OCI-LY3 (cell line): Measurements from ENCODE around the gene PLPP7.

Experiments used
- H2AFZ ChIP-seq: fragments of 200-600, 300-600 bp; shearing (Covaris generic); 2 replicates; pipeline ENCODE4 v1.6.0; 2014; ENCODE audit warnings: antibody characterized with exemption, low read depth, low read length
- H3K27ac ChIP-seq: fragments of 200-600, 300-600 bp; sonication (generic); 2 replicates; pipeline ENCODE4 v1.5.1; 2014; ENCODE audit warnings: mild to moderate bottlenecking, low read length, moderate library complexity, mixed read lengths
- H3K27me3 ChIP-seq: fragments of 200-600, 300-600 bp; sonication (generic); 2 replicates; pipeline ENCODE4 v1.6.1; 2014; ENCODE audit warnings: low read depth, low read length, mixed read lengths
- H3K36me3 ChIP-seq: fragments of 200-600, 300-600 bp; sonication (generic); replicated peaks from 2 replicates; pipeline ENCODE3; 2014; ENCODE audit warnings: low read depth, low read length, mixed read lengths
- H3K4me1 ChIP-seq: fragments of 300-600, 200-600 bp; sonication (generic); 2 replicates; pipeline ENCODE4 v1.6.1; 2014; ENCODE audit warnings: low read length, mixed read lengths
- H3K4me2 ChIP-seq: fragments of 200-600, 300-600 bp; sonication (generic); 2 replicates; pipeline ENCODE4 v1.6.1; 2014; ENCODE audit warnings: low read length, mixed read lengths
- H3K4me3 ChIP-seq: fragments of 300-600, 200-600 bp; sonication (generic); 2 replicates; pipeline ENCODE4 v1.5.1; 2014; ENCODE audit warnings: antibody characterized with exemption, mild to moderate bottlenecking, low read length, moderate library complexity
- H3K79me2 ChIP-seq: fragments of 300-600, 200-600 bp; shearing (Covaris generic); 2 replicates; pipeline ENCODE4 v1.6.1; 2014; ENCODE audit warnings: mild to moderate bottlenecking, low read length, mixed read lengths
- H3K9ac ChIP-seq: fragments of 300-600, 200-600 bp; shearing (Covaris generic); 2 replicates; pipeline ENCODE4 v1.6.0; 2014; ENCODE audit warnings: mild to moderate bottlenecking, low read length, moderate library complexity
- H3K9me3 ChIP-seq: fragments of 200-600, 300-600 bp; shearing (Covaris generic); 2 replicates; pipeline ENCODE4 v1.6.1; 2014; ENCODE audit warnings: low read length, mixed read lengths; ENCODE audit not compliant: insufficient read depth
- H4K20me1 ChIP-seq: fragments of 200-600, 300-600 bp; sonication (generic); 2 replicates; pipeline ENCODE4 v1.6.1; 2016; ENCODE audit warnings: low read length, mixed read lengths; ENCODE audit not compliant: insufficient read depth
- EZH2phosphoT487 ChIP-seq: fragments of 200-600 bp; shearing (Covaris generic); IDR thresholded peaks from 2 replicates; pipeline ENCODE4 v1.6.1; 2018; ENCODE audit warnings: antibody characterized with exemption, mixed run types, low read depth
- TF ChIP-seq, protein P1 (sequence below): fragments of 200-600, 300-600 bp; sonication (generic); IDR thresholded peaks from 2 replicates; pipeline ENCODE4 v1.5.1; 2014; ENCODE audit warnings: antibody characterized with exemption, low read length, low read depth

Gene PLPP7

GRCh38 chr9:131304676-131305355 is 15.3 kb downstream of the PLPP7 start:
- Histone ChIP-seq H4K20me1 (no peaks in the 10 kb centered on the region), H3K79me2 (no peaks in the 10 kb centered on the region), H3K9ac (no peak overlapping the region), H3K27me3 (no peaks in the 10 kb centered on the region), H3K27ac (no peak overlapping the region), H3K4me1 (no peaks in the 10 kb centered on the region), H3K4me3 (no peak overlapping the region), H2AFZ (no peak overlapping the region), H3K4me2 (no peak overlapping the region), H3K36me3 (no peaks in the 10 kb centered on the region), H3K9me3 (no peaks in the 10 kb centered on the region)
- TF ChIP-seq, protein P1, sequence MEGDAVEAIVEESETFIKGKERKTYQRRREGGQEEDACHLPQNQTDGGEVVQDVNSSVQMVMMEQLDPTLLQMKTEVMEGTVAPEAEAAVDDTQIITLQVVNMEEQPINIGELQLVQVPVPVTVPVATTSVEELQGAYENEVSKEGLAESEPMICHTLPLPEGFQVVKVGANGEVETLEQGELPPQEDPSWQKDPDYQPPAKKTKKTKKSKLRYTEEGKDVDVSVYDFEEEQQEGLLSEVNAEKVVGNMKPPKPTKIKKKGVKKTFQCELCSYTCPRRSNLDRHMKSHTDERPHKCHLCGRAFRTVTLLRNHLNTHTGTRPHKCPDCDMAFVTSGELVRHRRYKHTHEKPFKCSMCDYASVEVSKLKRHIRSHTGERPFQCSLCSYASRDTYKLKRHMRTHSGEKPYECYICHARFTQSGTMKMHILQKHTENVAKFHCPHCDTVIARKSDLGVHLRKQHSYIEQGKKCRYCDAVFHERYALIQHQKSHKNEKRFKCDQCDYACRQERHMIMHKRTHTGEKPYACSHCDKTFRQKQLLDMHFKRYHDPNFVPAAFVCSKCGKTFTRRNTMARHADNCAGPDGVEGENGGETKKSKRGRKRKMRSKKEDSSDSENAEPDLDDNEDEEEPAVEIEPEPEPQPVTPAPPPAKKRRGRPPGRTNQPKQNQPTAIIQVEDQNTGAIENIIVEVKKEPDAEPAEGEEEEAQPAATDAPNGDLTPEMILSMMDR = no peak
- no peak for TF ChIP-seq EZH2phosphoT487

DNA sequence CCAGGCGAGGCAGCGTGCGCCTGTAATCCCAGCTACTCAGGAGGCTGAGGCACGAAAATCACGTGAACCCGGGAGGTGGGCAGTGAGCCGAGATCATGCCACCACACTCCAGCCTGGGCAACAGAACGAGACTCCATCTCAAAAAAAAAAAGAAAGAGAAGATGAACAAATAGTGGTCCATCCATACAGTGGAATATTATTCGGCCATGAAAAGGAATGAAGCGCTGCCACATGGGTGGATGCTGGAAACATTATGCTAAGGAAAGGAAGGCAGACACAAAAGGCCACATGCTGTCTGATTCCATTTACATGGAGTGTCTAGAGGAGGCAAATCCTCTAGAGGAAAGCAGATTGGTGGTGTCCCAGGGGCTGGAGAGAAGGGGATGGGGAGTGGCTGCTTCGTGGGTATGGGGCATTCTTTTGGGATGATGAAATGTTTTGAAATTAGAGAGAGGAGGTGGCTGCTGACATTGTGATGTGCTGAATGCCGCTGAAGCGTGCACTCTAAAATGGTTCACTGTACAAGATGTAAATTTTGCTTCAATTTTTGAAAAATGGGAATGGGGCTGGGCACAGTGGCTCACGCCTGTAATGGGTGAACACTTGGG is 17.0 kb downstream of the PLPP7 start:
- Histone ChIP-seq H3K4me3 (no peak overlapping the region), H3K4me1 (no peaks in the 10 kb centered on the region), H3K27me3 (peaks cover 6% of the 10 kb centered on the region), H4K20me1 (no peaks in the 10 kb centered on the region), H3K27ac (no peak overlapping the region), H3K79me2 (no peaks in the 10 kb centered on the region), H3K36me3 (no peaks in the 10 kb centered on the region), H3K4me2 (no peak overlapping the region), H3K9ac (no peak overlapping the region), H3K9me3 (no peaks in the 10 kb centered on the region), H2AFZ (no peak overlapping the region)
- no peak for TF ChIP-seq EZH2phosphoT487
- TF ChIP-seq, protein P1 = no peak

DNA sequence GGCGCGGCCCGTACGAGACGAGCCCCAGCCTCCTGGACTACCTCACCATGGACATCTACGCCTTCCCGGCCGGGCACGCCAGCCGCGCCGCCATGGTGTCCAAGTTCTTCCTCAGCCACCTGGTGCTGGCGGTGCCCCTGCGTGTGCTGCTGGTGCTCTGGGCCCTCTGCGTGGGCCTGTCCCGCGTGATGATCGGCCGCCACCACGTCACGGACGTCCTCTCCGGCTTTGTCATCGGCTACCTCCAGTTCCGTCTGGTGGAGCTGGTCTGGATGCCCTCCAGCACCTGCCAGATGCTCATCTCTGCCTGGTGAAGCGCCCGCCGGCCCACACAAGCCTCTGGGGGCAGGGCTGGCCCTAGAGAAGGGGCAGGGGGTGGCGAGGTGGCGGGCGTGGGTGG is 18.5 kb downstream of the PLPP7 start:
- Histone ChIP-seq H3K9me3 (no peaks in the 10 kb centered on the region), H2AFZ (no peak overlapping the region), H3K79me2 (no peaks in the 10 kb centered on the region), H3K4me1 (no peaks in the 10 kb centered on the region), H3K36me3 (no peaks in the 10 kb centered on the region), H3K9ac (no peak overlapping the region), H3K4me3 (no peak overlapping the region), H4K20me1 (no peaks in the 10 kb centered on the region), H3K4me2 (no peak overlapping the region), H3K27ac (no peak overlapping the region), H3K27me3 (peaks cover 6% of the 10 kb centered on the region)
- no peak for TF ChIP-seq EZH2phosphoT487
- TF ChIP-seq, protein P1 = no peak

DNA sequence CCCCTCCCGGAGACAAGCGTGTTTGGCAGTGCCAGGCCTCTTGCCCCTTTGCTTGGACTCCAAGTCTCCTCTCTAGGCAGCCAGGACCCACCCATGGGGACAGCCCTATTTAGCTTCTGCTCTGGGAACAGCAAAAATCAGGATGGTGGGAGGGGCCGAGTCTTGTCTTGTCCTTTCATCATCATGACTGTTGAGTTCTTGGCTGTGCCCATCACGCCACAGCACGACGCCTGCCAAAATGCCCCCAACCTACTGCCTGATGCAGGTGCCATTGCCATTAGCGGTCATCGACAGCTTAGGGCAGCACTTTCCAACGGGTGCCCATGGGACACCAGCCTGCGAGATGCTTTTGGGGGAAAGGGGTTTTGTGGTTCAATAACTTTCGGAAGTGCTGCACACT is 18.9 kb downstream of the PLPP7 start:
- no peaks in the 10 kb centered on the region for H3K79me2 ChIP-seq
- peaks cover 6% of the 10 kb centered on the region for H3K27me3 ChIP-seq
- H3K9ac ChIP-seq = no peak overlapping the region
- TF ChIP-seq EZH2phosphoT487 = no peak
- TF ChIP-seq, protein P1 = no peak
- no peaks in the 10 kb centered on the region for H3K9me3 ChIP-seq
- H4K20me1 ChIP-seq = no peaks in the 10 kb centered on the region
- no peak overlapping the region for H2AFZ ChIP-seq
- H3K4me2 ChIP-seq = no peak overlapping the region
- H3K4me1 ChIP-seq = no peaks in the 10 kb centered on the region
- no peak overlapping the region for H3K4me3 ChIP-seq
- H3K27ac ChIP-seq = no peak overlapping the region
- no peaks in the 10 kb centered on the region for H3K36me3 ChIP-seq
